ENCODE measurements around the gene INPP5K.

DNA sequence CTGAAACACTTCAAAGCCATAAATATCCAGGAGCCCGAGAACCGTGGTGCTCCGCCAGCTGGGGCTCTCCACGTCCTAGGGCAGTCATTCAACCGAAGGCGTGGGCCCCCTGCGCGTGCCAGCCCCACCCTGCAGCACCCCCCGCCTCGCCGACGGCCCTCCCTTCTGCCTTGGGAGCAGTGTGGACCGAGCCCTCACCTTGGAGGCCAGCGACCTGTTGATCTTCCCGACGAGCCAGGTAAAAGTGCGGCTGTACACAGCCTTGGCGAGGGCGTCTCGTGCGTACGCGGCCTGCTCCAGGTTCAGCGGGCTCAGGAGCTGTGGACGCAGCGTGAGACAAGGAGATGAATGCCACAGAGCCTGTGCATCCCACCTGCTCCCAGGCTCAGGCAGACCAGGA, 38.0 kb downstream of the INPP5K start:
- TF ChIP-seq CTCF (IDR thresholded peaks at IDR 0.05) = no peak
- TF ChIP-seq POLR2A (IDR thresholded peaks at IDR 0.05) = no peak
